Muscle of leg (tissue), 11 donors: ENCODE measurements around the gene RIOK1. TPM values are rescaled to one million over a fixed set of nuclear protein-coding genes. Genes with fewer than 3 reads are reported as not detected.

Experiments used
- DNase-seq: peaks from one replicate; pipeline ENCODE4 v3.0.0; 2013
- H3K27ac ChIP-seq: one replicate; pipeline ENCODE4 v1.5.1; 2013; ENCODE audit warnings: mild to moderate bottlenecking, low read length, control low read depth
- H3K27me3 ChIP-seq: one replicate; pipeline ENCODE4 v1.6.1; 2013; ENCODE audit warnings: low read length; ENCODE audit not compliant: control insufficient read depth, insufficient read depth
- H3K36me3 ChIP-seq: one replicate; pipeline ENCODE4 v1.6.1; 2013; ENCODE audit warnings: low read length; ENCODE audit not compliant: control insufficient read depth, insufficient read depth
- H3K4me1 ChIP-seq: one replicate; pipeline ENCODE4 v1.6.1; 2013; ENCODE audit warnings: low read length; ENCODE audit not compliant: control insufficient read depth, insufficient read depth
- H3K4me3 ChIP-seq: one replicate; pipeline ENCODE4 v1.5.1; 2013; ENCODE audit warnings: low read length, control low read depth
- H3K9me3 ChIP-seq: replicated peaks from 2 replicates; pipeline ENCODE4 v1.6.1; 2013; ENCODE audit warnings: low read depth, low read length; ENCODE audit not compliant: control insufficient read depth
- WGBS: methylation state at CpG from one replicate; pipeline ENCODE4 v1.1.5; 2013; ENCODE audit warnings: missing lambda C conversion rate; ENCODE audit not compliant: insufficient coverage; 5-methylcytosine and 5-hydroxymethylcytosine counted together
- polyA plus RNA-seq, 8 donors: library from polyadenylated mRNA; unstranded; fragments of 120-200 nt; gene quantifications; one replicate each; pipeline versions ENCODE4 v1.2.1 to v1.2.3, GENCODE V29; 2013; ENCODE audit warnings: inconsistent platforms in 1 of 8, low replicate concordance in 1 of 8; ENCODE audit not compliant: insufficient read length in 8 of 8, insufficient read depth in 1 of 8
- total RNA-seq: library from RNA; stranded (reverse); fragments of 120-200 nt; gene quantifications from one replicate; pipeline ENCODE4 v1.2.4, GENCODE V29; 2013

Gene RIOK1
- total and polyA plus RNA-seq, 9 donors, result 18.3 to 33.4 (median 24.5) TPM

DNA sequence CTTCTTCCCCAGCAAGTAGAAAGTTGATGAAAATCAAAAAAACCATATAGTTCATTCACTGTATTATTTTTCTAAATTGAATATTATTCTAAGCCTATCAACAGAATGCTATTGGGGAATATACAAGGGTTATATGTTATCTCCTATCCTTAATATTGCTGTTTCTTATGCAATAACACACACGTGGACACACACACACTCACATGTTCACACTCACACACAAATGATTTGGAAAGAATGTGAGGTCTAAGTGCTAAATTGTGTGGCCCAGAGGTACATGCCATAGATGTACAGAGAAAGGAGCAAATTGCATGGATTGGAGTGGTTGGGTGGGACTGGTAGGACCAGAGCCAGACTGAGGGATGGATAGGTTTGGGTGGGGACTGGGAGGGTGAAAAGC is 45.1 kb downstream of the RIOK1 start:
- no peak for DNase-seq
- Histone ChIP-seq H3K27me3 (no peaks in the 10 kb centered on the region), H3K4me1 (peaks cover 7% of the 10 kb centered on the region), H3K9me3 (no peaks in the 10 kb centered on the region), H3K27ac (no peak overlapping the region), H3K4me3 (no peak overlapping the region), H3K36me3 (no peaks in the 10 kb centered on the region)
- WGBS, result no CpG with 5 or more reads among the region's 1 CpG

DNA sequence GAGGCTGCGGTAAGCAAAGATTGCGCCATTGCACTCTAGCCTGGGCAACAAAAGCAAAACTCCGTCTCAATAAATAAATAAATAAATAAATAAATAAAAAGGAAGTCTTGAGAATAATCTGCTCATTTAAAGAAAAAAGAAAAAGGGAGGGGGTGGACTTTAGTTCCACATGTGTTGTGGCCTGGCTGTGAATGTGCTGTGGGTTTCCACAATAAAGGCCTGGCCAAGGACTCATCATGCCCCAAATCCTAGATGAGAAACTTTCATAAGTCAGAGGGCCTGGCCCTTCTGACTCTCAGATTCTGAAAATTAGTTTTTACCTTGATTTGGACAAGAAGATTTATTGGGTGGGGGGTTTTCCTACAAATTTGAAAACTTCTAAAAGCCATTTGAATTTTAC is 48.4 kb downstream of the RIOK1 start:
- no peaks in the 10 kb centered on the region for H3K4me1 ChIP-seq
- H3K27me3 ChIP-seq, result no peaks in the 10 kb centered on the region
- no peaks in the 10 kb centered on the region for H3K36me3 ChIP-seq
- no peak overlapping the region for H3K4me3 ChIP-seq
- WGBS, result no CpG with 5 or more reads among the region's 3 CpGs
- no peak for DNase-seq
- no peaks in the 10 kb centered on the region for H3K9me3 ChIP-seq
- H3K27ac ChIP-seq, result no peak overlapping the region

DNA sequence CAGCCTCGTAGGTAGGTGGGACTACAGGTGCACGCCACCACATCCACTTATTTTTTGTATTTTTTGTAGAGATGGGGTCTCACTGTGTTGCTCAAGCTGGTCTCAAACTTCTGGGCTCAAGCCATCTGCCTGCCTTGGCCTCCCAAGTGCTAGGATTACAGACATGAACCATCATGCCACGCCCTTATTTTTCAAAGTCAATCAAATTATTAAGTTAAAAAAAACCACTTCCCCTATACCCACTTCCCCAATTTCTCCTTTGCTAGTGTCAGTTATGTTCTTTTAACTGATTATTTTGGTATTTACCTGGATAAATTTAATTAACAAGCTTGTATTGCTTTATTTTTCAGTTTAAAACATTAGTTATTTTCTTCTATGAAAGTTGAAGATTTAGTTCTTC is 49.6 kb downstream of the RIOK1 start:
- Histone ChIP-seq H3K27ac (no peak overlapping the region), H3K36me3 (no peaks in the 10 kb centered on the region), H3K9me3 (no peaks in the 10 kb centered on the region), H3K4me1 (no peaks in the 10 kb centered on the region), H3K27me3 (no peaks in the 10 kb centered on the region), H3K4me3 (no peak overlapping the region)
- 100% methylated on average over 1 of the region's 3 CpGs for WGBS
- no peak for DNase-seq

DNA sequence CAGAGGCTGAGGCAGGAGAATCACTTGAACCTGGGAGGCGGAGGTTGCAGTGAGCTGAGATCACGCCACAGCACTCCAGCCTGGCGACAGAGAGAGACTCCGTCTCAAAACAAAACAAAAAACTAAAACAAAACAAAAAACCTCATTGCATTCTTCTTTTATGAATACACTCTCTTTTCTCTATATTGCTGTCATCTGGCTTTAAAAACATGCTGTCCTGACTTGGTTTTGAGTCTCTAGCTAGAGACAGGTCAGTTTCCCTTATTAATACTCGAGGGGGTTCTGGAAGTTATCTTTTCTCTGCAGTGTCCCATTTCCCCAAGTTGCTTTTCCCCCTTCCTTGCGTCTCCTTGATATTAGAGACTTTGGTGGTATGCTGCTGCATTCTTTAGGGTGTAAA is 50.9 kb downstream of the RIOK1 start:
- no peaks in the 10 kb centered on the region for H3K4me1 ChIP-seq
- H3K9me3 ChIP-seq, result no peaks in the 10 kb centered on the region
- H3K27me3 ChIP-seq, result peaks cover 2% of the 10 kb centered on the region
- no peak overlapping the region for H3K4me3 ChIP-seq
- H3K36me3 ChIP-seq, result no peaks in the 10 kb centered on the region
- no peak overlapping the region for H3K27ac ChIP-seq
- WGBS, result 81% methylated on average over 4 of the region's 6 CpGs
- no peak for DNase-seq

DNA sequence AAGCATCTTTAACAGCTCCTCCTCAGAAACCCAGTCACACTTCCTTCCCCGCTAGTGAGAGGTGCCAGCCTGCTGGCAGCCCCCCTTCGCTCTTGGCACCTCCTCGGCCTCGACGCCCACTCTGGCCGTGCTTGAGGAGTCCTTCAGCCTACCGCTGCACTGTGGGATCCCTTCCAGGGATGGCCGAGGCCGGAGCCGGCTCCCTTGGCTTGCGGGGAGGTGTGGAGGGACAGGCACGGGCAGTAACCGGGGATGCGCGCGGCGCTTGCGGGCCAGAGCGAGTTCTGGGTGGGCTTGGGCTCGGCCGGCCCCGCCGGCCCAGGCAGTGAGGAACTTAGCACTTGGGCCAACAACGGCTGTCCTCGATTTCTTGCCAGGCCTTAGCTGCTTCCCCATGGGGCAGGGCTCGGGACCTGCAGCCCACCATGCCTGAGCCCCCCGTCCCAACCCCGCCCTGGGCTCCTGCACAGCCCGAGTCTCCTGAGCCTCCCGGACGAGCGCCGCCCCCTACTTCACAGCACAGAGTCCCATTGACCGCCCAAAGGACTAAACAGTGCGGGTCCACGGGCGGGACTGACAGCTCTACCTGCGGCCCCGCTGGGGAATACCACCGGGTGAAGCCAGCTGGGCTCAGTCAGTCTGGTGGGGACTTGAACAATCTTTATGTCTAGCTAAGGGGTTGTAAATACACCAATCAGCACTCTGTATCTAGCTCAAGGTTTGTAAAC is 51.6 kb downstream of the RIOK1 start:
- 84% methylated on average over 32 of the region's 40 CpGs for WGBS
- H3K9me3 ChIP-seq, result no peaks in the 10 kb centered on the region
- no peaks in the 10 kb centered on the region for H3K36me3 ChIP-seq
- H3K4me1 ChIP-seq, result no peaks in the 10 kb centered on the region
- H3K4me3 ChIP-seq, result no peak overlapping the region
- H3K27ac ChIP-seq, result no peak overlapping the region
- peaks cover 2% of the 10 kb centered on the region for H3K27me3 ChIP-seq
- no peak for DNase-seq

DNA sequence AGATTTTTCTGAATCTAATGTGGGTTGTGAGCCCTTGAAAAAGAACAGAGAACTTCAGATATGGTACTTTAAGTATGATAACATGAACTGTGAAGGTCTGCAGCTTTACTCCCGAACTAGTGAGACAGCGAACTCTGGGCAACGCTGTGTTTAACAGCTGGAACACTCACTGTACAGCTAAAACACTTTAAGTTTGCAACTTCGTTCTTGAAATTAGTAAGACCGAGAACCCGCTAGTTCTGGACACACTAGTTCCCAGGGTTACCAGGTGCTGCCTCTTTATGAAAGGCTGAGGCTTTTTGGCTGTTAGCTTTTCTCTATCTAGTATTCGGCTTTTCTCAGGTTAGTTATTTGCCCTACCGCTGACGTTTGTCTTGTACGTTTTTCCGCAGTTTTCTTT is 52.9 kb downstream of the RIOK1 start:
- no peak overlapping the region for H3K27ac ChIP-seq
- peaks cover 2% of the 10 kb centered on the region for H3K27me3 ChIP-seq
- H3K9me3 ChIP-seq, result no peaks in the 10 kb centered on the region
- 98% methylated on average over 5 of the region's 11 CpGs for WGBS
- H3K36me3 ChIP-seq, result no peaks in the 10 kb centered on the region
- DNase-seq, result no peak
- H3K4me1 ChIP-seq, result no peaks in the 10 kb centered on the region
- H3K4me3 ChIP-seq, result no peak overlapping the region

DNA sequence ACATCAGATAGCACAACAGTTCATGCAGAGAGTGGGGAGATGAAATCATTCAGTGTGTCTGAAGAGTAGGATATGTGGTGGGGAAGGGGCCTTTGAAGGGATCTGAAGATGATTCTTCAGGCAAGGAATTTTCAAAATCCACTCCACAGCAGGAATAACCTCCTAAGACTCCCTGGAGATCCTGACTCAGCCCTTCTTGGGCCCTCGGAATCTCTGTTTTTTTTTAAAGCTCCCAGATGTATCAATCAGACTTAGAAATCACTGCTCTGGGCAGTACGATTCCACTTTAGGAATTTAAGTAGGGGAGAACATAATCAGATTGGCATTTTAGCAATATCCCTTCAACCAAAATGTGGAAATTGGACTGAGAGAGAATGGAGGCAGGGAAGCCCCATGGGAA is 55.5 kb downstream of the RIOK1 start:
- no peak overlapping the region for H3K27ac ChIP-seq
- no peak for DNase-seq
- no peaks in the 10 kb centered on the region for H3K9me3 ChIP-seq
- H3K36me3 ChIP-seq, result no peaks in the 10 kb centered on the region
- WGBS, result no CpG with 5 or more reads among the region's 2 CpGs
- H3K4me3 ChIP-seq, result no peak overlapping the region
- no peaks in the 10 kb centered on the region for H3K4me1 ChIP-seq
- peaks cover 2% of the 10 kb centered on the region for H3K27me3 ChIP-seq

DNA sequence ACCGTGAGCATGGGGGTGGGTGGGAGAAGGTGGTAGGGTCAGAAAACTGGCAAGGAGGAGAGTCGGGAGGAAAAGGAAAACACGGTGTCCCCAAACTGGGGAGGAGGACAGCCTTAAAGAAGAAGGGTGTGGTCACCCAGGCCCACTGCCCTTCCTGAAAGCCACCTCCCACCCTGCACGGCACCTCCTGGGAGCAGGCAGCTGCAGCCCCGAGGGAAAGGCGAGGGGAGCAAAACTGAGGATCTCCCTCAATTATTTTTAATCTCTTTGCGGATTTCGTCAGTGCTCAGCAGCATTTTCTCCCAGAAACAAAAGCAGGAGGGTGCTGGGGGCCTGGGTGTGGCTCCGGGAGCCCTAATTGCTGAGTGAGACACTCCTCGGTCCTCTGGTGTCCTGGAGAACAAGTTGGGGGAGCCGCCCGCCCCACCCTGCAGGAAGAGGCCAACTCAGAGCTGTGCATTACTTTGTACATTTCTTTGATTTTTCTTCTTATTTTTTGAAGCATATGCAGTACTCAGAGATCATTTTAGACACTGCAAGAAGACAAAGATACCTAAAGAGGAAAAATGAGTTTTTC is 56.4 kb downstream of the RIOK1 start:
- H3K36me3 ChIP-seq, result no peaks in the 10 kb centered on the region
- no peaks in the 10 kb centered on the region for H3K4me1 ChIP-seq
- no peak for DNase-seq
- H3K27me3 ChIP-seq, result peaks cover 2% of the 10 kb centered on the region
- H3K9me3 ChIP-seq, result no peaks in the 10 kb centered on the region
- H3K27ac ChIP-seq, result no peak overlapping the region
- 60% methylated on average over 5 of the region's 12 CpGs for WGBS
- no peak overlapping the region for H3K4me3 ChIP-seq

DNA sequence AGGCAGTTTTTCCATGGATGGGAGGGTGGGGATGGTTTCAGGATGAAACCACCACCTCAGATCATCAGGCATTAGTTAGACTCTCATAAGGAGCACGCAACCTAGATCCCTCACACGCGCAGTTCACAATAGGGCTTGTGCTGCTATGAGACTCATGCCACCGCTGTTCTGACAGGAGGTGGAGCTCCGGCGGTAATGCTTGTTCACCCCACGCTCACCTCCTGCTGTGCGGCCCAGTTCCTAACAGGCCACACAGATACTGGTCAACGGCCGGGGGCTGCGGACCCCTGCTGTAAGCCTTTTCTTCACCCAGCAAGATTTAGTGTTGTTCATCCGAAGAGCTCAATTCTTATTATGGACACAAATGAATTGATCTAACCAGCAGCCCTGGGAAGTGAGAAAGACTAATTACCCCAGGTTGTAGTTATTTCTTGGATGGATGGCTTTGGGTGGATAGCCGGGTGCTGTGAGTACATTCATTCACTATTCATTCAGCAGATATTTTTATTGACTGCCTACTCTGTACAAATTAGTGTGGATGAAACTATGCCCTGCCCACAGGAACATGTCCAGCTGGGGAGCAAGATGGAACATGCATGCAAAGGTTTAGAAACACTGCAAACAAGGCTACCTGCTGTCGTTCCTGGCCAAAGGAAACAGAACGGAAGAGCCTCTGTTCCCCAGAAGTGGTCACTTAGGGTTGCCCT is 57.2 kb downstream of the RIOK1 start:
- no peaks in the 10 kb centered on the region for H3K36me3 ChIP-seq
- DNase-seq, result no peak
- no peaks in the 10 kb centered on the region for H3K9me3 ChIP-seq
- peaks cover 2% of the 10 kb centered on the region for H3K27me3 ChIP-seq
- no peak overlapping the region for H3K4me3 ChIP-seq
- H3K27ac ChIP-seq, result no peak overlapping the region
- 57% methylated on average over 12 of the region's 15 CpGs for WGBS
- H3K4me1 ChIP-seq, result no peaks in the 10 kb centered on the region

DNA sequence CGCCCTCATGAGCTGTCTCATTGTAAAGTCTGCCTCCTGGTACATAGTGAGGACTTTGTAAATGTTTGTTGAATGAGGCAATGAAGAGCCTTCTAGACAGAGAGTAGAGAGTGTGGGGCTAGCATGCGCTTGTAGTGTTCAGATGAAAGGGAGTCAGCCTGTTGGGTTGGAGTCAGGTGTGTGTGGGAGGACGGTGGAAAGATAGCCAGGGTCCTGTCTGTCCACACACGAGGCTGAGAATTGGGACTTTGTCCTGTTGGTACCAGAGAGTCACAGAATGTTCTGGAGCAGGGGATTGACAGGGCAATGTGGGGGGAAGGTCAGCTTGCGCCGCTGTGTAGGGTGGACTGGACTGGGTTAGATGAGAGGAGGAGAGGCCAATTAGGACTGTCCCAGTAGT is 58.6 kb downstream of the RIOK1 start:
- H3K4me1 ChIP-seq, result no peaks in the 10 kb centered on the region
- 89% methylated on average over 6 of the region's 6 CpGs for WGBS
- DNase-seq, result no peak
- H3K27me3 ChIP-seq, result peaks cover 2% of the 10 kb centered on the region
- no peaks in the 10 kb centered on the region for H3K9me3 ChIP-seq
- no peak overlapping the region for H3K4me3 ChIP-seq
- no peaks in the 10 kb centered on the region for H3K36me3 ChIP-seq
- no peak overlapping the region for H3K27ac ChIP-seq
